SK-N-SH treated with all-trans-retinoic acid at 6 μM for 48 hours (cell line): ENCODE measurements around the gene RELL1.

Source experiments
- ATAC-seq: fragments of 200-7000 bp; cut with Tn5 transposase; 3 replicates; pipeline ENCODE4 v1.9.1; 2020; ENCODE audit warnings: mild to moderate bottlenecking, moderate library complexity
- ARNTL ChIP-seq: fragments of 450-650 bp; formaldehyde crosslinking; IDR thresholded peaks from 2 replicates; pipeline ENCODE4 v1.5.0; 2020; ENCODE audit warnings: low read depth, mild to moderate bottlenecking, moderate library complexity, borderline replicate concordance
- BACH2 ChIP-seq: fragments of 250-450 bp; sonication (Bioruptor Pico); IDR thresholded peaks from 2 replicates; pipeline ENCODE4 v1.9.0; 2021; ENCODE audit warnings: mild to moderate bottlenecking, borderline replicate concordance
- CREB5 ChIP-seq: fragments of 250-450 bp; sonication (Bioruptor Pico); IDR thresholded peaks from 2 replicates; pipeline ENCODE4 v1.5.1; 2020; ENCODE audit warnings: low read depth, mild to moderate bottlenecking, moderate library complexity
- CSDC2 ChIP-seq: fragments of 250-450 bp; sonication (Bioruptor Pico); IDR thresholded peaks from 2 replicates; pipeline ENCODE4 v1.5.0; 2020; ENCODE audit warnings: mild to moderate bottlenecking, moderate library complexity
- CSRNP3 ChIP-seq: fragments of 250-450 bp; sonication (Bioruptor Pico); IDR thresholded peaks from 2 replicates; pipeline ENCODE4 v1.5.1; 2021; ENCODE audit warnings: mild to moderate bottlenecking, moderate library complexity
- ESRRG ChIP-seq: fragments of 250-450 bp; sonication (Bioruptor Pico); IDR thresholded peaks from 2 replicates; pipeline ENCODE4 v1.6.1; 2021; ENCODE audit warnings: mild to moderate bottlenecking
- GLIS3 ChIP-seq: fragments of 250-450 bp; sonication (Bioruptor Pico); IDR thresholded peaks from 2 replicates; pipeline ENCODE4 v1.5.0; 2020; ENCODE audit warnings: mild to moderate bottlenecking, moderate library complexity
- ISL1 ChIP-seq: fragments of 250-450 bp; sonication (Bioruptor Pico); IDR thresholded peaks from 2 replicates; pipeline ENCODE4 v2.1.2; 2022; ENCODE audit warnings: mild to moderate bottlenecking, moderate library complexity
- PATZ1 ChIP-seq: fragments of 250-450 bp; sonication (Bioruptor Pico); IDR thresholded peaks from 2 replicates; pipeline ENCODE4 v1.8.0; 2020; ENCODE audit warnings: mild to moderate bottlenecking, moderate library complexity, borderline replicate concordance
- PPARA ChIP-seq: fragments of 250-450 bp; sonication (Bioruptor Pico); IDR thresholded peaks from 2 replicates; pipeline ENCODE4 v1.5.0; 2020; ENCODE audit warnings: mild to moderate bottlenecking, borderline replicate concordance
- RARB ChIP-seq: fragments of 250-450 bp; sonication (Bioruptor Pico); IDR thresholded peaks from 2 replicates; pipeline ENCODE4 v1.8.0; 2021; ENCODE audit warnings: mild to moderate bottlenecking, moderate library complexity
- SNAI2 ChIP-seq: fragments of 250-450 bp; sonication (Bioruptor Pico); IDR thresholded peaks from 2 replicates; pipeline ENCODE4 v1.5.0; 2020; ENCODE audit warnings: mild to moderate bottlenecking, moderate library complexity
- TCF4 ChIP-seq: fragments of 250-450 bp; sonication (Bioruptor Pico); IDR thresholded peaks from 2 replicates; pipeline ENCODE4 v1.8.0; 2021; ENCODE audit warnings: mild to moderate bottlenecking, moderate library complexity, borderline replicate concordance
- TOX ChIP-seq: fragments of 250-450 bp; sonication (Bioruptor Pico); IDR thresholded peaks from 2 replicates; pipeline ENCODE4 v1.8.0; 2021; ENCODE audit warnings: mild to moderate bottlenecking, moderate library complexity, borderline replicate concordance
- TSHZ2 ChIP-seq: fragments of 250-450 bp; sonication (Bioruptor Pico); IDR thresholded peaks from 2 replicates; pipeline ENCODE4 v1.5.0; 2020; ENCODE audit warnings: mild to moderate bottlenecking, moderate library complexity
- ZFP3 ChIP-seq: fragments of 250-450 bp; sonication (Bioruptor Pico); IDR thresholded peaks from 2 replicates; pipeline ENCODE4 v1.5.0; 2020; ENCODE audit warnings: mild to moderate bottlenecking, moderate library complexity
- ZFP30 ChIP-seq: fragments of 450-650 bp; formaldehyde crosslinking; IDR thresholded peaks from 2 replicates; pipeline ENCODE4 v1.5.0; 2022; ENCODE audit warnings: mild to moderate bottlenecking, moderate library complexity
- ZNF565 ChIP-seq: fragments of 450-650 bp; formaldehyde crosslinking; conservative IDR thresholded peaks from 2 replicates; pipeline ENCODE4 v1.5.0; 2020; ENCODE audit warnings: low read depth, mild to moderate bottlenecking, moderate library complexity
- ZNF70 ChIP-seq: fragments of 450-650 bp; formaldehyde crosslinking; IDR thresholded peaks from 2 replicates; pipeline ENCODE4 v1.5.0; 2020; ENCODE audit warnings: mild to moderate bottlenecking, moderate library complexity
- ZNF8 ChIP-seq: fragments of 450-650 bp; formaldehyde crosslinking; IDR thresholded peaks from 2 replicates; pipeline ENCODE4 v1.5.0; 2020; ENCODE audit warnings: mild to moderate bottlenecking, moderate library complexity

RELL1 gene

GRCh38 chr4:37666625-37667071, 19.5 kb downstream of the RELL1 start:
- ATAC-seq, result peak; percentile 82
- TF ChIP-seq PPARA (CRISPR knock-in tag) (no peak), RARB (no peak), PATZ1 (CRISPR knock-in tag) (no peak), CREB5 (CRISPR knock-in tag) (no peak), ZNF565 (CRISPR knock-in tag) (no peak), CSDC2 (CRISPR knock-in tag) (no peak), BACH2 (CRISPR knock-in tag) (no peak), TCF4 (CRISPR knock-in tag) (no peak), ZNF8 (CRISPR knock-in tag) (no peak), SNAI2 (CRISPR knock-in tag) (no peak), ZFP3 (CRISPR knock-in tag) (no peak)

- no peak for ATAC-seq
- no peak for TF ChIP-seq ZNF70
These were observed 20.5 kb downstream of the RELL1 start for GRCh38 chr4:37665333-37666320.

- no peak for ATAC-seq
- TF ChIP-seq GLIS3 (no peak), BACH2 (CRISPR knock-in tag) (no peak), ISL1 (CRISPR knock-in tag) (no peak), ZFP30 (CRISPR knock-in tag) (no peak)
These were observed 21.5 kb downstream of the RELL1 start for GRCh38 chr4:37664696-37665095.

- TF ChIP-seq BACH2 (CRISPR knock-in tag) (no peak), ZNF565 (CRISPR knock-in tag) (no peak), ARNTL (CRISPR knock-in tag) (no peak), ESRRG (CRISPR knock-in tag) (no peak), TOX (CRISPR knock-in tag) (no peak), CSRNP3 (CRISPR knock-in tag) (no peak), ZNF8 (CRISPR knock-in tag) (no peak), ZFP3 (CRISPR knock-in tag) (no peak), TSHZ2 (CRISPR knock-in tag) (no peak)
- ATAC-seq, result no peak
These were observed 22.6 kb downstream of the RELL1 start for GRCh38 chr4:37663552-37663951.
